AG04450 (cell line): Measurements from ENCODE around the gene CERS6. TPM values are rescaled to one million over a fixed set of nuclear protein-coding genes. Genes with fewer than 3 reads are reported as not detected.

Experiments used
- CTCF ChIA-PET: fragments of 300-600, 350-600 bp; formaldehyde crosslinking; extraction: SDS; loops from one replicate; lab custom pipeline; 2022; ENCODE audit warnings: antibody characterized with exemption, inconsistent platforms; lab: Charles Lee
- POLR2A ChIA-PET: fragments of 350-600 bp; formaldehyde crosslinking; extraction: SDS; loops from one replicate; lab custom pipeline; 2021; ENCODE audit warnings: antibody characterized with exemption, inconsistent platforms; lab: Yijun Ruan, JAX
- DNase-seq: peaks from one replicate; pipeline ENCODE4 v3.0.0-alpha.2; 2011; ENCODE audit warnings: low read depth, low spot score
- H3K27ac ChIP-seq: one replicate; pipeline ENCODE4 v1.5.1; 2012; ENCODE audit warnings: low read depth, low read length, control low read depth
- H3K27me3 ChIP-seq: one replicate; pipeline ENCODE4 v1.6.0; 2012; ENCODE audit warnings: low read length; ENCODE audit not compliant: control insufficient read depth, insufficient read depth
- H3K4me3 ChIP-seq: 2 replicates; pipeline ENCODE4 v1.5.1; 2011; ENCODE audit warnings: mild to moderate bottlenecking, low read depth, low read length, control low read depth
- H3K9me3 ChIP-seq: 2 replicates; pipeline ENCODE4 v1.5.1; 2012; ENCODE audit warnings: low read length; ENCODE audit not compliant: control insufficient read depth, insufficient read depth
- CTCF ChIP-seq: IDR thresholded peaks from 2 replicates; pipeline ENCODE4 v1.5.1; 2011; ENCODE audit warnings: low read depth, low read length, control low read depth, inconsistent platforms
- polyA plus RNA-seq: library from polyadenylated mRNA; depleted of rRNA; stranded (reverse); fragments of >200 nt; gene quantifications from 2 replicates; pipeline ENCODE4 v1.2.3, GENCODE V29; 2011

The CERS6 gene
- polyA plus RNA-seq, 1 experiment = 6.2 TPM

GRCh38 chr2:168710754-168711467 is 254.8 kb downstream of the CERS6 start:
- H3K4me3 ChIP-seq = no peak overlapping the region
- POLR2A ChIA-PET = no interaction called here
- CTCF ChIA-PET = interaction anchor here (1.1 kb wide), 1 partner anchor 364 kb away, joined by 4 read pairs; no protein-coding TSS in a partner anchor
- H3K27me3 ChIP-seq = no peaks in the 10 kb centered on the region
- no peaks in the 10 kb centered on the region for H3K9me3 ChIP-seq
- DNase-seq = no peak
- TF ChIP-seq CTCF = no peak
- no peak overlapping the region for H3K27ac ChIP-seq

- POLR2A ChIA-PET = no interaction called here
- CTCF ChIA-PET = interaction anchor here (1.0 kb wide), 1 partner anchor 365 kb away, joined by 3 read pairs; no protein-coding TSS in a partner anchor
These were observed 256.0 kb downstream of the CERS6 start for GRCh38 chr2:168712053-168712452.

GRCh38 chr2:168713325-168713724 is 257.3 kb downstream of the CERS6 start:
- Histone ChIP-seq H3K4me3 (no peak overlapping the region), H3K9me3 (no peaks in the 10 kb centered on the region), H3K27ac (no peak overlapping the region), H3K27me3 (no peaks in the 10 kb centered on the region)
- DNase-seq = no peak
- no peak for TF ChIP-seq CTCF
- CTCF ChIA-PET = no interaction called here
- POLR2A ChIA-PET = no interaction called here

More at GRCh38 chr2:168712053-168712452, 256.0 kb downstream of the CERS6 start:
- no peak overlapping the region for H3K4me3 ChIP-seq
- DNase-seq = no peak
- no peak for TF ChIP-seq CTCF
- no peaks in the 10 kb centered on the region for H3K27me3 ChIP-seq
- H3K9me3 ChIP-seq = no peaks in the 10 kb centered on the region
- H3K27ac ChIP-seq = no peak overlapping the region

GRCh38 chr2:168715849-168716248 is 259.8 kb downstream of the CERS6 start:
- H3K9me3 ChIP-seq = no peaks in the 10 kb centered on the region
- CTCF ChIA-PET = no interaction called here

More at GRCh38 chr2:168715849-168716248, 259.8 kb downstream of the CERS6 start:
- Histone ChIP-seq H3K4me3 (no peak overlapping the region), H3K27ac (no peak overlapping the region), H3K27me3 (no peaks in the 10 kb centered on the region)
- POLR2A ChIA-PET = no interaction called here
- no peak for DNase-seq
- no peak for TF ChIP-seq CTCF
